ENCODE data around the gene PCDHA6. TPM values are rescaled to one million over a fixed set of nuclear protein-coding genes. Genes with fewer than 3 reads are reported as not detected.
"Not testable (repeated sequence)": the region's sequence is repeated elsewhere in the genome, so short reads cannot be mapped to it uniquely, and the experiment has no call there.

Gene PCDHA6
- total RNA-seq, 1 donor from 2014 or later, result not detected

- Mint-ChIP-seq H3K4me3 (ENCODE audit: low read depth) (no peak within 1 kb of the TSS), H3K4me1 (ENCODE audit: low read depth) (no peaks in the 10 kb centered on the region), H3K9me3 (peaks cover 35% of the 10 kb centered on the region), H3K27ac (no peak within 1 kb of the TSS), H3K27me3 (ENCODE audit: low read depth) (no peaks in the 10 kb centered on the region), H3K36me3 (ENCODE audit: low read depth) (no peaks in the 10 kb centered on the region)
- DNase-seq (ENCODE audit: low spot score), result no peak
- intact Hi-C loops (cut with micrococcal nuclease), result no loop called here
These were observed 26.8 kb upstream of the PCDHA6 start, which contains the start of gene PCDHA3 for GRCh38 chr5:140800816-140801493. PCDHA3 (plus strand) TSS chr5:140801057.

DNA sequence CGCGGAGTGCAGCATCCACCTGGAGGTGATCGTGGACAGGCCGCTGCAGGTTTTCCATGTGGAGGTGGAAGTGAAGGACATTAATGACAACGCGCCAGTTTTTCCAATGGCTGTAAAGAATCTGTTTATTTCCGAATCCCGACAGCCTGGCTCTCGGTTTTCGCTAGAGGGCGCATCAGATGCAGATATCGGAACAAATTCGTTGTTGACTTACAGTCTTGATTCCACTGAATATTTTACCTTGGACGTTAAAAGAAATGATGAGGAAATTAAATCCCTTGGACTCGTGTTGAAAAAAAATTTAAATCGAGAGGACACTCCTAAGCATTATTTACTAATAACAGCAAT lies 26.3 kb upstream of the PCDHA6 start:
- Mint-ChIP-seq H3K36me3 (ENCODE audit: low read depth) (no peaks in the 10 kb centered on the region), H3K27ac (no peak overlapping the region), H3K27me3 (ENCODE audit: low read depth) (no peaks in the 10 kb centered on the region), H3K4me1 (ENCODE audit: low read depth) (no peaks in the 10 kb centered on the region), H3K9me3 (peaks cover 35% of the 10 kb centered on the region), H3K4me3 (ENCODE audit: low read depth) (no peak overlapping the region)
- no peak for DNase-seq (ENCODE audit: low spot score)
- intact Hi-C loops (cut with micrococcal nuclease), result no loop called here

DNA sequence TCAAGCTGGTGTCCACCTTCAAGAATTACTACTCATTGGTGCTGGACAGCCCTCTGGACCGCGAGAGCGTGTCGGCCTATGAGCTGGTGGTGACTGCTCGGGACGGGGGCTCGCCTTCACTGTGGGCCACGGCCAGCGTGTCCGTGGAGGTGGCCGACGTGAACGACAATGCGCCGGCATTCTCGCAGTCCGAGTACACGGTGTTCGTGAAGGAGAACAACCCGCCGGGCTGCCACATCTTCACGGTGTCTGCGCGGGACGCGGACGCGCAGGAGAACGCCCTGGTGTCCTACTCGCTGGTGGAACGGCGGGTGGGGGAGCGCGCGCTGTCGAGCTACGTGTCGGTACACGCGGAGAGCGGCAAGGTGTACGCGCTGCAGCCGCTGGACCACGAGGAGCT lies 25.4 kb upstream of the PCDHA6 start:
- H3K27ac Mint-ChIP-seq; H3K4me3 Mint-ChIP-seq (ENCODE audit: low read depth); DNase-seq (ENCODE audit: low spot score); intact Hi-C loops (cut with micrococcal nuclease); H3K36me3 Mint-ChIP-seq (ENCODE audit: low read depth); H3K27me3 Mint-ChIP-seq (ENCODE audit: low read depth); H3K4me1 Mint-ChIP-seq (ENCODE audit: low read depth): not testable (repeated sequence)
- H3K9me3 Mint-ChIP-seq, result peaks cover 32% of the 10 kb centered on the region

DNA sequence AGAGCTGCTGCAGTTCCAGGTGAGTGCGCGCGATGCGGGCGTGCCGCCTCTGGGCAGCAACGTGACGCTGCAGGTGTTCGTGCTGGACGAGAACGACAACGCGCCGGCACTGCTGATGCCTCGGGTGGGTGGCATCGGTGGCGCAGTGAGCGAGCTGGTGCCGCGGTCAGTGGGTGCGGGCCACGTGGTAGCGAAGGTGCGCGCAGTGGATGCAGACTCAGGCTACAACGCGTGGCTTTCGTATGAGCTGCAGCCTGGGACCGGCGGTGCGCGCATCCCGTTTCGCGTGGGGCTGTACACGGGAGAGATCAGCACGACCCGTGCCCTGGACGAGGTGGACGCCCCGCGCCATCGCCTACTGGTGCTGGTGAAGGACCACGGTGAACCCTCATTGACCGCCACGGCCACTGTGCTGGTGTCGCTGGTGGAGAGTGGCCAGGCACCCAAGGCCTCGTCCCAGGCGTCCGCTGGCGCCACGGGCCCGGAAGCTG lies 24.9 kb upstream of the PCDHA6 start:
- Mint-ChIP-seq H3K36me3 (ENCODE audit: low read depth) (no peaks in the 10 kb centered on the region), H3K27me3 (ENCODE audit: low read depth) (no peaks in the 10 kb centered on the region), H3K9me3 (peaks cover 35% of the 10 kb centered on the region), H3K4me1 (ENCODE audit: low read depth) (no peaks in the 10 kb centered on the region), H3K27ac (no peak overlapping the region), H3K4me3 (ENCODE audit: low read depth) (no peak overlapping the region)
- DNase-seq (ENCODE audit: low spot score), result no peak
- intact Hi-C loops (cut with micrococcal nuclease), result no loop called here

- intact Hi-C loops (cut with micrococcal nuclease), result no loop called here
- Mint-ChIP-seq H3K36me3 (ENCODE audit: low read depth) (no peaks in the 10 kb centered on the region), H3K27ac (no peak within 1 kb of the TSS), H3K4me1 (ENCODE audit: low read depth) (no peaks in the 10 kb centered on the region), H3K9me3 (peaks cover 35% of the 10 kb centered on the region), H3K27me3 (ENCODE audit: low read depth) (no peaks in the 10 kb centered on the region), H3K4me3 (ENCODE audit: low read depth) (no peak within 1 kb of the TSS)
- DNase-seq (ENCODE audit: low spot score), result no peak
These were observed 20.7 kb upstream of the PCDHA6 start, which contains the start of gene PCDHA4 for GRCh38 chr5:140806834-140807775. PCDHA4 (plus strand) TSS chr5:140807068.

- H3K27me3 Mint-ChIP-seq (ENCODE audit: low read depth); H3K36me3 Mint-ChIP-seq (ENCODE audit: low read depth); H3K4me1 Mint-ChIP-seq (ENCODE audit: low read depth); H3K4me3 Mint-ChIP-seq (ENCODE audit: low read depth); H3K27ac Mint-ChIP-seq; intact Hi-C loops (cut with micrococcal nuclease); DNase-seq (ENCODE audit: low spot score): not testable (repeated sequence)
- peaks cover 43% of the 10 kb centered on the region for H3K9me3 Mint-ChIP-seq
These were observed 19.4 kb upstream of the PCDHA6 start for GRCh38 chr5:140808241-140808888.

GRCh38 chr5:140808889-140809291 lies 18.9 kb upstream of the PCDHA6 start:
- no peaks in the 10 kb centered on the region for H3K27me3 Mint-ChIP-seq (ENCODE audit: low read depth)
- intact Hi-C loops (cut with micrococcal nuclease), result no loop called here
- peaks cover 38% of the 10 kb centered on the region for H3K9me3 Mint-ChIP-seq
- DNase-seq (ENCODE audit: low spot score), result no peak
- H3K27ac Mint-ChIP-seq, result no peak overlapping the region
- H3K36me3 Mint-ChIP-seq (ENCODE audit: low read depth), result no peaks in the 10 kb centered on the region
- H3K4me3 Mint-ChIP-seq (ENCODE audit: low read depth), result no peak overlapping the region
- no peaks in the 10 kb centered on the region for H3K4me1 Mint-ChIP-seq (ENCODE audit: low read depth)

GRCh38 chr5:140821375-140822280 lies 6.1 kb upstream of the PCDHA6 start, which contains the start of gene PCDHA5:
PCDHA5 (plus strand) TSS chr5:140821613.
- no peaks in the 10 kb centered on the region for H3K27me3 Mint-ChIP-seq (ENCODE audit: low read depth)
- intact Hi-C loops (cut with micrococcal nuclease), result no loop called here
- H3K36me3 Mint-ChIP-seq (ENCODE audit: low read depth), result no peaks in the 10 kb centered on the region
- no peak within 1 kb of the TSS for H3K4me3 Mint-ChIP-seq (ENCODE audit: low read depth)
- no peak within 1 kb of the TSS for H3K27ac Mint-ChIP-seq
- peaks cover 20% of the 10 kb centered on the region for H3K9me3 Mint-ChIP-seq
- no peaks in the 10 kb centered on the region for H3K4me1 Mint-ChIP-seq (ENCODE audit: low read depth)
- DNase-seq (ENCODE audit: low spot score), result no peak

GRCh38 chr5:140822281-140822629 lies 5.5 kb upstream of the PCDHA6 start:
- intact Hi-C loops (cut with micrococcal nuclease), result no loop called here

DNA sequence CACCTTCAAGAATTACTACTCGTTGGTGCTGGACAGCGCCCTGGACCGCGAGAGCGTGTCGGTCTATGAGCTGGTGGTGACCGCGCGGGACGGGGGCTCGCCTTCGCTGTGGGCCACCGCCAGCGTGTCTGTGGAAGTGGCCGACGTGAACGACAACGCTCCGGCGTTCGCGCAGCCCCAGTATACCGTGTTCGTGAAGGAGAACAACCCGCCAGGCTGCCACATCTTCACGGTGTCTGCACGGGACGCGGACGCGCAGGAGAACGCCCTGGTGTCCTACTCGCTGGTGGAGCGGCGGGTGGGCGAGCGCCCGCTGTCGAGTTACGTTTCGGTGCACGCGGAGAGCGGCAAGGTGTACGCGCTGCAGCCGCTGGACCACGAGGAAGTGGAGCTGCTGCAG lies 4.8 kb upstream of the PCDHA6 start:
- DNase-seq (ENCODE audit: low spot score); intact Hi-C loops (cut with micrococcal nuclease); H3K36me3 Mint-ChIP-seq (ENCODE audit: low read depth); H3K4me3 Mint-ChIP-seq (ENCODE audit: low read depth); H3K27me3 Mint-ChIP-seq (ENCODE audit: low read depth); H3K27ac Mint-ChIP-seq; H3K4me1 Mint-ChIP-seq (ENCODE audit: low read depth): not testable (repeated sequence)
- H3K9me3 Mint-ChIP-seq, result peaks cover 26% of the 10 kb centered on the region

More at GRCh38 chr5:140822281-140822629, 5.5 kb upstream of the PCDHA6 start:
- H3K27me3 Mint-ChIP-seq (ENCODE audit: low read depth), result no peaks in the 10 kb centered on the region
- no peak overlapping the region for H3K27ac Mint-ChIP-seq
- H3K4me1 Mint-ChIP-seq (ENCODE audit: low read depth), result no peaks in the 10 kb centered on the region
- peaks cover 26% of the 10 kb centered on the region for H3K9me3 Mint-ChIP-seq
- H3K36me3 Mint-ChIP-seq (ENCODE audit: low read depth), result no peaks in the 10 kb centered on the region
- H3K4me3 Mint-ChIP-seq (ENCODE audit: low read depth), result no peak overlapping the region
- no peak for DNase-seq (ENCODE audit: low spot score)

DNA sequence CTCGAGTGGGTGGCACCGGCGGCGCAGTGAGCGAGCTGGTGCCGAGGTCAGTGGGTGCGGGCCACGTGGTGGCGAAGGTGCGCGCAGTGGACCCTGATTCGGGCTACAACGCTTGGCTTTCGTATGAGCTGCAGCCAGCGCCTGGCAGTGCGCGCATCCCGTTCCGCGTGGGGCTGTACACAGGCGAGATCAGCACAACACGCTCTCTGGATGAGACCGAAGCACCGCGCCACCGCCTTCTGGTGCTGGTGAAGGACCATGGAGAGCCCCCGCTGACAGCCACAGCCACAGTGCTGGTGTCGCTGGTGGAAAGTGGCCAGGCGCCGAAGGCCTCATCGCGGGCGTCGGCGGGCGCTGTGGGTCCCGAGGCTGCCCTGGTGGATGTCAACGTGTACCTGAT lies 4.3 kb upstream of the PCDHA6 start:
- H3K9me3 Mint-ChIP-seq, result peaks cover 30% of the 10 kb centered on the region
- no peaks in the 10 kb centered on the region for H3K36me3 Mint-ChIP-seq (ENCODE audit: low read depth)
- H3K4me1 Mint-ChIP-seq (ENCODE audit: low read depth), result no peaks in the 10 kb centered on the region
- H3K27me3 Mint-ChIP-seq (ENCODE audit: low read depth), result no peaks in the 10 kb centered on the region
- H3K27ac Mint-ChIP-seq, result no peak overlapping the region
- H3K4me3 Mint-ChIP-seq (ENCODE audit: low read depth), result no peak overlapping the region
- intact Hi-C loops (cut with micrococcal nuclease), result no loop called here
- DNase-seq (ENCODE audit: low spot score), result no peak

GRCh38 chr5:140828362-140828737 lies 590 bp downstream of the PCDHA6 start:
- no peak overlapping the region for H3K27ac Mint-ChIP-seq
- H3K27me3 Mint-ChIP-seq (ENCODE audit: low read depth), result no peaks in the 10 kb centered on the region
- peaks cover 41% of the 10 kb centered on the region for H3K9me3 Mint-ChIP-seq
- no peaks in the 10 kb centered on the region for H3K36me3 Mint-ChIP-seq (ENCODE audit: low read depth)
- intact Hi-C loops (cut with micrococcal nuclease), result no loop called here
- H3K4me3 Mint-ChIP-seq (ENCODE audit: low read depth), result no peak overlapping the region
- no peaks in the 10 kb centered on the region for H3K4me1 Mint-ChIP-seq (ENCODE audit: low read depth)
- DNase-seq (ENCODE audit: low spot score), result no peak
